Mesenchymal stem cell (in vitro differentiated cells and primary cell): ENCODE data around the gene DLGAP1.

Source experiments
- DNase-seq: peaks from one replicate; pipeline ENCODE4 v3.0.0-alpha.2; 2013
- H2AFZ ChIP-seq: one replicate; pipeline ENCODE4 v1.6.1; 2013; ENCODE audit warnings: low read depth, mild to moderate bottlenecking, control low read depth, inconsistent platforms, low read length, moderate library complexity
- H2AK5ac ChIP-seq: 2 replicates; pipeline ENCODE4 v1.6.1; 2013; ENCODE audit warnings: low read length, moderate library complexity, mild to moderate bottlenecking, inconsistent platforms; ENCODE audit not compliant: severe bottlenecking
- H2BK120ac ChIP-seq: one replicate; pipeline ENCODE4 v1.6.1; 2013; ENCODE audit warnings: low read depth, mild to moderate bottlenecking, inconsistent platforms, low read length, moderate library complexity
- H2BK12ac ChIP-seq, 2 experiments: one replicate each; pipeline ENCODE4 v1.6.1; 2013; ENCODE audit warnings: inconsistent platforms in 2 of 2, low read length in 2 of 2, mild to moderate bottlenecking in 2 of 2, moderate library complexity in 2 of 2, control low read depth in 1 of 2
- H2BK15ac ChIP-seq: one replicate; pipeline ENCODE4 v1.6.1; 2013; ENCODE audit warnings: mild to moderate bottlenecking, low read depth, inconsistent platforms; ENCODE audit not compliant: poor library complexity, severe bottlenecking
- H2BK5ac ChIP-seq: 2 replicates; pipeline ENCODE4 v1.6.1; 2013; ENCODE audit warnings: low read depth, mild to moderate bottlenecking, low read length, control low read depth, inconsistent platforms; ENCODE audit not compliant: poor library complexity, severe bottlenecking
- H3K14ac ChIP-seq, 2 experiments: one replicate each; pipeline ENCODE4 v1.6.1; 2013; ENCODE audit warnings: inconsistent platforms in 2 of 2, low read length in 2 of 2, control low read depth in 1 of 2, mild to moderate bottlenecking in 1 of 2, moderate library complexity in 1 of 2
- H3K18ac ChIP-seq, 2 experiments: one replicate each; pipeline ENCODE4 v1.6.1; 2013; ENCODE audit warnings: inconsistent platforms in 2 of 2, low read length in 2 of 2, control low read depth in 1 of 2, low read depth in 1 of 2, mild to moderate bottlenecking in 1 of 2
- H3K23ac ChIP-seq, 2 experiments: one replicate each; pipeline ENCODE4 v1.6.1; 2013; ENCODE audit warnings: inconsistent platforms in 2 of 2, low read length in 2 of 2, mild to moderate bottlenecking in 2 of 2, moderate library complexity in 2 of 2, control low read depth in 1 of 2
- H3K27ac ChIP-seq: 2 replicates; pipeline ENCODE4 v1.5.1; 2013; ENCODE audit warnings: mild to moderate bottlenecking, moderate library complexity, low read length, control low read depth, inconsistent platforms; ENCODE audit not compliant: poor library complexity, severe bottlenecking
- H3K27me3 ChIP-seq, 2 experiments: 2 replicates each; pipeline versions ENCODE4 v1.6.1 to v1.7.0; 2013; ENCODE audit warnings: low read length in 2 of 2, mild to moderate bottlenecking in 2 of 2, moderate library complexity in 2 of 2, control low read depth in 1 of 2, inconsistent platforms in 1 of 2; ENCODE audit not compliant: control insufficient read depth in 1 of 2, insufficient read depth in 1 of 2
- H3K36me3 ChIP-seq, 2 experiments: 2 replicates each; pipeline versions ENCODE4 v1.6.1 to v1.7.0; 2013; ENCODE audit warnings: low read length in 2 of 2, control low read depth in 1 of 2, inconsistent platforms in 1 of 2, low read depth in 1 of 2, mild to moderate bottlenecking in 1 of 2; ENCODE audit not compliant: insufficient read depth in 2 of 2, control insufficient read depth in 1 of 2
- H3K4ac ChIP-seq, 2 experiments: one replicate each; pipeline ENCODE4 v1.6.1; 2013; ENCODE audit warnings: inconsistent platforms in 2 of 2, low read length in 2 of 2, mild to moderate bottlenecking in 2 of 2, moderate library complexity in 2 of 2, control low read depth in 1 of 2, low read depth in 1 of 2
- H3K4me1 ChIP-seq: 2 replicates; pipeline ENCODE4 v1.6.1; 2013; ENCODE audit warnings: low read depth, low read length, control low read depth; ENCODE audit not compliant: control insufficient read depth, insufficient read depth
- H3K4me2 ChIP-seq: 2 replicates; pipeline ENCODE4 v1.6.1; 2013; ENCODE audit warnings: low read length, mild to moderate bottlenecking, inconsistent platforms; ENCODE audit not compliant: poor library complexity, severe bottlenecking
- H3K4me3 ChIP-seq, 2 experiments: 2 replicates each; pipeline versions ENCODE4 v1.5.1 to v1.7.0; 2013; ENCODE audit warnings: low read length in 2 of 2, mild to moderate bottlenecking in 2 of 2, control low read depth in 1 of 2, low read depth in 1 of 2; ENCODE audit not compliant: insufficient read depth in 1 of 2
- H3K79me1 ChIP-seq: replicated peaks from 2 replicates; pipeline ENCODE4 v1.6.1; 2013; ENCODE audit warnings: mild to moderate bottlenecking, control low read depth, low read length, inconsistent platforms; ENCODE audit not compliant: poor library complexity, severe bottlenecking
- H3K9ac ChIP-seq: 2 replicates; pipeline ENCODE4 v1.7.0; 2013; ENCODE audit warnings: mild to moderate bottlenecking, low read length, moderate library complexity
- H3K9me3 ChIP-seq: 2 replicates; pipeline ENCODE4 v1.7.0; 2013; ENCODE audit warnings: mild to moderate bottlenecking, low read length; ENCODE audit not compliant: control insufficient read depth
- H4K8ac ChIP-seq: one replicate; pipeline ENCODE4 v1.6.1; 2013; ENCODE audit warnings: inconsistent platforms, mild to moderate bottlenecking, low read length, moderate library complexity
- H4K91ac ChIP-seq: one replicate; pipeline ENCODE4 v1.6.1; 2013; ENCODE audit warnings: mild to moderate bottlenecking, low read length, inconsistent platforms
- WGBS: methylation state at CpG from one replicate; pipeline ENCODE4 v1.1.7; 2013; ENCODE audit warnings: mixed read lengths; 5-methylcytosine and 5-hydroxymethylcytosine counted together

DLGAP1 gene

DNA sequence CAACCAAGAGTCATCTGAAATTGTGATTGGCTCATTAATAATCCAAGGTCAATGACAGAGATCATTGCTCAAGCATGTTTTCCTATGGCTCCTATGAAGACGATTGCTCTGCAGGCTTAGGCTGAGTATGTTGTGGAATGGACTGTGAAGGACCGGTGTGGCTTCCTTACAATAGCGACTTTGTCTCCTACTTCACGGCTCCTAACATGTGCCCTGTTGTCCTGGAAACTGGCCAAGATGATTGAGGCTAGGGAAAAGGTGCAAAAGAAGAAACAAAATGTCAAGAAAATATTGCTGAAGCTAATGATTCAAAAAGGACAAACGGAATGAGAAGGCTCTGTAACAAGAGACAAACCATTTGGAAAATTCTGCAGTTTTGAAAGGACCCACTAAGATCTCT, 24.3 kb downstream of the DLGAP1 start:
- H3K9me3 ChIP-seq, result no peaks in the 10 kb centered on the region
- H3K27me3 ChIP-seq, result no peaks in the 10 kb centered on the region
- no peak overlapping the region for H3K9ac ChIP-seq
- H3K4me3 ChIP-seq, result no peak overlapping the region
- H3K14ac ChIP-seq, result no peak overlapping the region
- H4K8ac ChIP-seq, result no peak overlapping the region
- 84% methylated on average over 5 of the region's 5 CpGs for WGBS
- H3K23ac ChIP-seq, result no peak overlapping the region
- H2BK12ac ChIP-seq, result no peak overlapping the region
- H2BK15ac ChIP-seq, result no peak overlapping the region
- no peak overlapping the region for H2BK120ac ChIP-seq
- H2AK5ac ChIP-seq, result no peak overlapping the region
- H3K4ac ChIP-seq, result no peak overlapping the region
- H3K4me1 ChIP-seq, result no peaks in the 10 kb centered on the region
- no peaks in the 10 kb centered on the region for H3K36me3 ChIP-seq
- no peak overlapping the region for H3K18ac ChIP-seq
- H3K27ac ChIP-seq, result no peak overlapping the region
- H2BK5ac ChIP-seq, result no peak overlapping the region
- H4K91ac ChIP-seq, result no peak overlapping the region
- no peak for DNase-seq
- no peak overlapping the region for H3K4me2 ChIP-seq
- no peak overlapping the region for H2AFZ ChIP-seq
- no peaks in the 10 kb centered on the region for H3K79me1 ChIP-seq

- Histone ChIP-seq H2AFZ (no peak overlapping the region), H3K23ac (no peak overlapping the region), H3K27me3 (no peaks in the 10 kb centered on the region), H3K18ac (no peak overlapping the region), H2AK5ac (no peak overlapping the region), H2BK120ac (no peak overlapping the region), H3K36me3 (no peaks in the 10 kb centered on the region), H3K4me1 (no peaks in the 10 kb centered on the region), H3K4me3 (no peak overlapping the region), H4K91ac (no peak overlapping the region), H3K9ac (no peak overlapping the region), H3K14ac (no peak overlapping the region), H3K4ac (no peak overlapping the region), H2BK15ac (no peak overlapping the region), H4K8ac (no peak overlapping the region), H3K79me1 (no peaks in the 10 kb centered on the region), H2BK12ac (no peak overlapping the region), H3K9me3 (no peaks in the 10 kb centered on the region), H2BK5ac (no peak overlapping the region), H3K27ac (no peak overlapping the region), H3K4me2 (no peak overlapping the region)
- DNase-seq, result no peak
- 67% methylated on average over 1 of the region's 4 CpGs for WGBS
Measured at GRCh38 chr18:4417714-4418113, 37.4 kb downstream of the DLGAP1 start.

GRCh38 chr18:4416976-4417375, 38.1 kb downstream of the DLGAP1 start:
- H2AFZ ChIP-seq, result no peak overlapping the region

GRCh38 chr18:4412286-4412685, 42.8 kb downstream of the DLGAP1 start:
- DNase-seq, result no peak
- no peaks in the 10 kb centered on the region for H3K79me1 ChIP-seq
- no peak overlapping the region for H3K9ac ChIP-seq
- no peak overlapping the region for H3K4me3 ChIP-seq
- H2BK5ac ChIP-seq, result no peak overlapping the region
- H2BK120ac ChIP-seq, result no peak overlapping the region
- no peaks in the 10 kb centered on the region for H3K4me1 ChIP-seq
- H4K91ac ChIP-seq, result no peak overlapping the region
- H3K4me2 ChIP-seq, result no peak overlapping the region
- H3K23ac ChIP-seq, result no peak overlapping the region
- H3K27ac ChIP-seq, result no peak overlapping the region
- H2BK12ac ChIP-seq, result no peak overlapping the region
- no peak overlapping the region for H3K4ac ChIP-seq
- no peak overlapping the region for H2AK5ac ChIP-seq
- H2AFZ ChIP-seq, result no peak overlapping the region
- no peak overlapping the region for H2BK15ac ChIP-seq
- H3K36me3 ChIP-seq, result no peaks in the 10 kb centered on the region
- no peaks in the 10 kb centered on the region for H3K9me3 ChIP-seq
- no peak overlapping the region for H4K8ac ChIP-seq
- no peaks in the 10 kb centered on the region for H3K27me3 ChIP-seq
- H3K18ac ChIP-seq, result no peak overlapping the region
- no peak overlapping the region for H3K14ac ChIP-seq

More at GRCh38 chr18:4416976-4417375, 38.1 kb downstream of the DLGAP1 start:
- Histone ChIP-seq H4K91ac (no peak overlapping the region), H3K9me3 (no peaks in the 10 kb centered on the region), H3K27ac (no peak overlapping the region), H3K18ac (no peak overlapping the region), H3K27me3 (no peaks in the 10 kb centered on the region), H3K4ac (no peak overlapping the region), H3K79me1 (no peaks in the 10 kb centered on the region), H3K23ac (no peak overlapping the region), H2AK5ac (no peak overlapping the region), H3K9ac (no peak overlapping the region), H2BK12ac (no peak overlapping the region), H2BK5ac (no peak overlapping the region), H2BK15ac (no peak overlapping the region), H4K8ac (no peak overlapping the region), H2BK120ac (no peak overlapping the region), H3K36me3 (no peaks in the 10 kb centered on the region), H3K4me1 (no peaks in the 10 kb centered on the region), H3K14ac (no peak overlapping the region), H3K4me3 (no peak overlapping the region), H3K4me2 (no peak overlapping the region)
- WGBS, result no CpG with 5 or more reads among the region's 1 CpG
- no peak for DNase-seq
